ENCODE results near the gene VTI1B. TPM values are rescaled to one million over a fixed set of nuclear protein-coding genes. Genes with fewer than 3 reads are reported as not detected.

VTI1B gene
- total RNA-seq, 1 donor from 2014 or later, result 92.0 TPM

DNA sequence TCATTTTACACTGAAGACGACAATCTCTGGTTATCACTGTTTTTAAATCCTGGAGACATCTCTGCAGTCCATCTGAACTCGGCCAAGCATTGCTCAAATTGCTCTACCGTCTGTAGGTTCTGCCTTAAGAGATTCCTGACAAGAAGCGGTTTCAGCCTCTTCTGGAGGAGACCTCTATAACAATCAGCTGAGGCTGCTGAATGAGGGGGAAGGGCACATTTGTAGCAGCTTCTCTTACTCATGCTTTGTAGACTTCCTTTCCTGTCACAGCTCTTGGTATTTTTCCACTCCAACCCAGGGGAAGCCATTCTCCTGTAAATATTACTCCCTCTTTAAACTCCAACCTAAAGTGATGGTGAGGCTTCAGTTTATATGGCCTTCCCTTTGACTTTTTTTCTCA, 51.8 kb downstream of the VTI1B start:
- Histone ChIP-seq H2AFZ (ENCODE audit: low read depth, low read length) (peak overlapping the region; percentile 59), H4K20me1 (ENCODE audit: insufficient read depth, low read length) (no peaks in the 10 kb centered on the region), H3K36me3 (ENCODE audit: insufficient read depth, low read length) (no peaks in the 10 kb centered on the region), H3K79me2 (ENCODE audit: insufficient read depth, low read length) (no peaks in the 10 kb centered on the region), H3K9me3 (ENCODE audit: insufficient read depth, low read depth, low read length) (no peaks in the 10 kb centered on the region), H3K27ac (ENCODE audit: low read depth, low read length) (peak overlapping the region; percentile 59), H3K4me1 (ENCODE audit: insufficient read depth, low read length) (peaks cover 15% of the 10 kb centered on the region), H3K4me3 (ENCODE audit: insufficient read depth, low read depth, low read length) (no peak overlapping the region), H3K27me3 (ENCODE audit: insufficient read depth, low read length) (no peaks in the 10 kb centered on the region), H3K9ac (ENCODE audit: low read length) (no peak overlapping the region), H3K4me2 (ENCODE audit: low read length) (peak overlapping the region; percentile 56)
- Mint-ChIP-seq H3K27me3 (ENCODE audit: low read depth, unreplicated experiment) (no peaks in the 10 kb centered on the region), H3K4me1 (ENCODE audit: low read depth, unreplicated experiment) (peaks cover 15% of the 10 kb centered on the region), H3K4me3 (ENCODE audit: unreplicated experiment) (peak overlapping the region; percentile 17), H3K27ac (ENCODE audit: unreplicated experiment) (peak overlapping the region; percentile 87), H3K9me3 (ENCODE audit: unreplicated experiment) (no peaks in the 10 kb centered on the region), H3K36me3 (ENCODE audit: low read depth, unreplicated experiment) (peaks cover 3% of the 10 kb centered on the region)
- TF ChIP-seq EZH2 (IDR thresholded peaks at IDR 0.05; ENCODE audit: insufficient read depth, low read length), result no peak
- TF ChIP-seq, protein P1, sequence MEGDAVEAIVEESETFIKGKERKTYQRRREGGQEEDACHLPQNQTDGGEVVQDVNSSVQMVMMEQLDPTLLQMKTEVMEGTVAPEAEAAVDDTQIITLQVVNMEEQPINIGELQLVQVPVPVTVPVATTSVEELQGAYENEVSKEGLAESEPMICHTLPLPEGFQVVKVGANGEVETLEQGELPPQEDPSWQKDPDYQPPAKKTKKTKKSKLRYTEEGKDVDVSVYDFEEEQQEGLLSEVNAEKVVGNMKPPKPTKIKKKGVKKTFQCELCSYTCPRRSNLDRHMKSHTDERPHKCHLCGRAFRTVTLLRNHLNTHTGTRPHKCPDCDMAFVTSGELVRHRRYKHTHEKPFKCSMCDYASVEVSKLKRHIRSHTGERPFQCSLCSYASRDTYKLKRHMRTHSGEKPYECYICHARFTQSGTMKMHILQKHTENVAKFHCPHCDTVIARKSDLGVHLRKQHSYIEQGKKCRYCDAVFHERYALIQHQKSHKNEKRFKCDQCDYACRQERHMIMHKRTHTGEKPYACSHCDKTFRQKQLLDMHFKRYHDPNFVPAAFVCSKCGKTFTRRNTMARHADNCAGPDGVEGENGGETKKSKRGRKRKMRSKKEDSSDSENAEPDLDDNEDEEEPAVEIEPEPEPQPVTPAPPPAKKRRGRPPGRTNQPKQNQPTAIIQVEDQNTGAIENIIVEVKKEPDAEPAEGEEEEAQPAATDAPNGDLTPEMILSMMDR (IDR thresholded peaks at IDR 0.05; ENCODE audit: insufficient read depth, low read depth, low read length), result no peak
- FAIRE-seq, result peak; percentile 41
- peak; percentile 79 for DNase-seq (ENCODE audit: low read depth)

DNA sequence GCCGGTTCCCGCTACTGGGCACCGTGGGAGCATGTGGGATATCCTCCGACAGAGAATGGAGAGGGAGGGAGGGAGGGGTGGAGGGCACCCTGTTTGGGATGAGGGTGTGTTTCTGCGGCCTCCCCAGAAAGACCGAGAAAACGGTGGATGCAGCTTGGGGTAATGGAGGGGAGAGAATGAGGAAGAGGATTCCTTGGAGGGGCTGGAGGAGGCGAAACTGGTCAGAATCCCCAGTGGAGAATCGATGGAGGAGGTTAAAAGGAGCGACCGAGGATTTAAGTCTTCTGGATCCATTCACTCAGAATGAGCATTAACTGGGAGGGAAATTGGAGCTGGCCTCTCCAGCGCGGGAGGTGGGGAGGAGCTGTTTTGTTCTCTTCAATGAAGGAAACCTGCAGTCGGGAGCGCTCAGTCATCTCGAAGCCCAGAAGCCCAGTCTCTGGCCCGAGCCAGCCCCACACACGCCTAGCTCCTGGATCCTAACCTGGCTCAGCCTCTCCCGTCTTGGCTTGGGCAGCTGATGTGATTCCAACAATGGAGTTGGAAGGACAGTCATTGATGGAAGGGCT, 54.1 kb downstream of the VTI1B start:
- no peaks in the 10 kb centered on the region for H3K27me3 Mint-ChIP-seq (ENCODE audit: low read depth, unreplicated experiment)
- peaks cover 15% of the 10 kb centered on the region for H3K4me1 ChIP-seq (ENCODE audit: insufficient read depth, low read length)
- peak overlapping the region; percentile 70 for H3K4me3 ChIP-seq (ENCODE audit: insufficient read depth, low read depth, low read length)
- H3K9ac ChIP-seq (ENCODE audit: low read length), result peak overlapping the region; percentile 74
- H3K27ac ChIP-seq (ENCODE audit: low read depth, low read length), result no peak overlapping the region
- H3K79me2 ChIP-seq (ENCODE audit: insufficient read depth, low read length), result no peaks in the 10 kb centered on the region
- H3K27ac Mint-ChIP-seq (ENCODE audit: unreplicated experiment), result peak overlapping the region; percentile 45
- peak overlapping the region; percentile 90 for H3K4me3 Mint-ChIP-seq (ENCODE audit: unreplicated experiment)
- DNase-seq (ENCODE audit: low read depth), result no peak
- H2AFZ ChIP-seq (ENCODE audit: low read depth, low read length), result peak overlapping the region; percentile 96
- no peak for TF ChIP-seq EZH2 (IDR thresholded peaks at IDR 0.05; ENCODE audit: insufficient read depth, low read length)
- TF ChIP-seq, protein P1 (IDR thresholded peaks at IDR 0.05; ENCODE audit: insufficient read depth, low read depth, low read length), result no peak
- H3K9me3 Mint-ChIP-seq (ENCODE audit: unreplicated experiment), result no peaks in the 10 kb centered on the region
- no peaks in the 10 kb centered on the region for H4K20me1 ChIP-seq (ENCODE audit: insufficient read depth, low read length)
- H3K9me3 ChIP-seq (ENCODE audit: insufficient read depth, low read depth, low read length), result no peaks in the 10 kb centered on the region
- H3K27me3 ChIP-seq (ENCODE audit: insufficient read depth, low read length), result peaks cover 2% of the 10 kb centered on the region
- no peaks in the 10 kb centered on the region for H3K36me3 ChIP-seq (ENCODE audit: insufficient read depth, low read length)
- H3K4me2 ChIP-seq (ENCODE audit: low read length), result peak overlapping the region; percentile 99
- FAIRE-seq, result no peak
- H3K36me3 Mint-ChIP-seq (ENCODE audit: low read depth, unreplicated experiment), result peaks cover 3% of the 10 kb centered on the region
- H3K4me1 Mint-ChIP-seq (ENCODE audit: low read depth, unreplicated experiment), result peaks cover 15% of the 10 kb centered on the region

All from astrocyte (in vitro differentiated cells and primary cell).